Measurements from ENCODE around the gene PNCK. TPM values are rescaled to one million over a fixed set of nuclear protein-coding genes. Genes with fewer than 3 reads are reported as not detected.

Gene PNCK
- total RNA-seq, 2 donors from 2014 or later, result not detected

DNA sequence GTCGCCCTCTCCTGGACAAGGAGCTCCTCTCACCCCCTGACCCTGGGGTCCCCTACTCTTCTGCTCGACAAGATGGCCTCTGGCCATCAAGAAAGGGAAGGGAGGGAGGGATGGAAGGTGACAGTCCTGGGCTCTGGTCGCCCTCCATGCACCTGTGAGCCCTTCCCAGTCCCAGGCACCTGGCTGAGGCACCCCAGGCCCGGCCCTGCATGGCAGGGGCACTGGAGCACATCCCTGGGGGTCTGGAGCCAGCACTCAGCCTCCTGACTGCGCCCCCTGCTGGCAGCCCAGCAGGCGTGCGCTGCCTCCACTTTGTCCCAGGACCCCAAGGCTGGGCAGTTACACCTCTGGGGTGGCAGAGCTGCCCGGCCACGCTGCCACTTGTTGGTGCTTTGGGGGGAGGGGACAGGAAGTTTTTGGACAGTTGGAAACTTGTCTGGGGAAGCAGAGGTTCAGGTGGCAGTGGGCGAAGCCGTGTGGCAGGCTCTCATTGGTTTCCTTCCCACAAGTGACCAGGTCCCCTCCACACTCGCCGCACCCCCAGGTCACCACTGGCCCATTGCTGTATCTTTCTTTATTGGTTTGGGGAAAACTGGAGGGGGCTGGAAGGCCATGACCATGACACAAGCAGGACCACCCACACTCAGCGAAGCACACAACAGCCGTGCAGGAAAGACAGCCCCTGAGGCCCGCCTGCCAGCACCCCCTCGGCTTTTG, 4.3 kb downstream of the PNCK start:
- Mint-ChIP-seq H3K27ac (no peak overlapping the region), H3K4me1 (ENCODE audit: low read depth in 2 of 2) (peaks cover 7 to 16% of the 10 kb centered on the region in 2 donors), H3K27me3 (peaks cover 14 to 27% of the 10 kb centered on the region in 2 donors), H3K9me3 (no peaks in the 10 kb centered on the region), H3K36me3 (no peaks in the 10 kb centered on the region), H3K4me3 (no peak overlapping the region)
- DNase-seq (ENCODE audit: low spot score), result peak; percentile 59
- peak in 1 of 2 donors; percentile 54 for ATAC-seq

DNA sequence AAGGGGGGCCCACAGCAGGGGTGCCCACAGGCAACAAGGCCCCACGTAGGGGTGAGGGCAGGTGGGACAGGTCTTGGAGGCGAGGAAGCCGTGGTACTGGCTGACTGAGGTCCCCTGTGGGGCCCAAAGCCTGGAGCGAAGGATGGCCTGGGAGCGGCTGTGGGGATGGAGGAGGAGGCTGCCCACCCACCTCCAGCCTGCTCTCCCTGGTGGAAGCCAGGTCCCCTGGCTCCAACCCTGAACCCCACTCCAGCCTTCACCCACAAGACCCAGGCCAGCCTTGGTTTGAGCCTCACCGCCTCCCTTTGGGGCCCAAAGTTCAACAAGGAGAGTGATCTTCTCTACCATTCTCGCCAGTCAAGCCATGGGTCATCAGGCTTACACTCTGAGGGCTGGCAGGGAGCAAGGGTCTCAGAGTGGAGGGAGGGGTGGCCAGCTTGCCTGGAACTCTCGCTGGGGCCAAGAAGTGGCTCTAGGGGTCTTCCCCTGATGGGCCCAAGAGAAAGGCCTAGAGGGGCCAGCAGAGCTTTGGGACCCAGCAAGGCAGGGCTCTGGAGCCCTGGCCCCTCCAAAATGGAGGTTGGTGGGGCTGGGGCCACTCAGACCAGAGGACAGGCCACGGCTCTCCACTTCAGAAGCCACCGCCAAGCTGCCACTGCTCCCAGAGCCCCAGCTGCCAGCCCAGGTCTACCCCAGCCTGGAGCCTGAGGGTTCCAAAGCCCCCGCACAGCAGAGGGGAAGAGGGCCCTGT, 5.0 kb downstream of the PNCK start:
- no peak overlapping the region for H3K27ac Mint-ChIP-seq
- H3K4me3 Mint-ChIP-seq, result no peak overlapping the region
- no peaks in the 10 kb centered on the region for H3K36me3 Mint-ChIP-seq
- no peaks in the 10 kb centered on the region for H3K9me3 Mint-ChIP-seq
- DNase-seq (ENCODE audit: low spot score), result peak; percentile 50
- peaks cover 7 to 12% of the 10 kb centered on the region in 2 donors for H3K4me1 Mint-ChIP-seq (ENCODE audit: low read depth in 2 of 2)
- H3K27me3 Mint-ChIP-seq, result peaks cover 8 to 23% of the 10 kb centered on the region in 2 donors
- no peak for ATAC-seq

DNA sequence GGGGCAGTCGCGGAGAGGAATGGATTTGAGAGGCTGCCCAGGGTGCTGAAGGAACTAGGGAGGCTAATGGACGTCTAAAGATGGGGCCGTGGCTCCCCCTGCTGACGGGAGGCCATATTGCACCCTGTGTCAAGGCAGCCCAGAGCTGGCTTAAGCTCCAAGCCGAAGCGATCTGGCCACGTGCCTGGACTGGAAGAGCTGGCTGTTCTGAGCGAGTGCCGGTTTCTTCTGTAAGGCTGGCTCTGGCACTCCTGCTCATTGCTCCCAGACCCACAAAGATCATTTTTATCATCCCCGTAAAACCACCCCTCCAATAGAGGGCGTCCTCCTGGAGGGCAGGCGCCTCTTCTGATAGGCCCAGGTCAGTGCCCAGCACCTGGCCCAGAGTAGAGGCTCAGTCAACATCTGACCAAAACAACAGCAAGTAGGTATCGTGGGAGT, 5.6 kb downstream of the PNCK start:
- H3K4me1 Mint-ChIP-seq (ENCODE audit: low read depth in 2 of 2), result peaks cover 7 to 12% of the 10 kb centered on the region in 2 donors
- ATAC-seq, result peak; percentile 79 to 81
- peak overlapping the region; percentile 47 for H3K4me3 Mint-ChIP-seq
- no peaks in the 10 kb centered on the region for H3K9me3 Mint-ChIP-seq
- peaks cover 6 to 23% of the 10 kb centered on the region in 2 donors for H3K27me3 Mint-ChIP-seq
- H3K36me3 Mint-ChIP-seq, result no peaks in the 10 kb centered on the region
- H3K27ac Mint-ChIP-seq, result peak overlapping the region; percentile 28 to 55
- peak; percentile 79 for DNase-seq (ENCODE audit: low spot score)

DNA sequence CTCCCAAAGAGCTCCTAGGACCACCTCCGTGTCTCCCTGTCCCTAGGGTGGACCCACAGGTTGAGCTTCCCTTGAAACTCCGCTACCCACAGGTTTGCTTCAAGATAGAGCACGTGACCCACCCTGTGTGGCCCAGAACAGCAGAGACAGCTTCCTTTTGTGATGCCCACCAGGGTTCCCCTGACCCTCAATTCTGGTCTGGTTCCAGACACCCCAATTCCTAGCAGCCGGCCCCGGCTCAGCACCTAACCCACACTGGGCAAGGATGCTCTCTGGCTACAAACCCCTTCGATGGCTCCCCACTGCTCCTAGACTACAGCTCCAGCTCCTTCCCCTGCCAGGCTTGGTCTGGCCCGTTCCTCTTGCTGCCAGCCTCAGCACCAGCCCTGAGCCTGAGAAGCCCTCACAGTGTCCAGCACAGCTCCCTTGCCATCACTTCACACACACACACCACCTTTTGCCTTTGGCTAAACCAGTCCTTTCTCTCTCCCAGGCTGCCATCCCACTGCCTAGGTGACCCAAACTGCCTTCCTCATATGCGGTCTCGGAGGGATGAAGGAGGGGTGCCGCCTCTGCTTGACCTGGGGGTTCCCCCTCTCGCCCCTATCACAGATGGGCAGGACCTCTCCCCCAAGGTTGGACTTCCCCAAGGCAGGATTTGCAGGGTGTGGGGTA, 6.2 kb downstream of the PNCK start:
- Mint-ChIP-seq H3K27ac (peak overlapping the region; percentile 28 to 55), H3K9me3 (no peaks in the 10 kb centered on the region), H3K4me3 (peak overlapping the region; percentile 47), H3K27me3 (peaks cover under 1 to 23% of the 10 kb centered on the region in 2 donors), H3K4me1 (ENCODE audit: low read depth in 2 of 2) (peaks cover 7 to 9% of the 10 kb centered on the region in 2 donors), H3K36me3 (no peaks in the 10 kb centered on the region)
- DNase-seq (ENCODE audit: low spot score) (peak; percentile 45), ATAC-seq (peak in 1 of 2 donors; percentile 3)

DNA sequence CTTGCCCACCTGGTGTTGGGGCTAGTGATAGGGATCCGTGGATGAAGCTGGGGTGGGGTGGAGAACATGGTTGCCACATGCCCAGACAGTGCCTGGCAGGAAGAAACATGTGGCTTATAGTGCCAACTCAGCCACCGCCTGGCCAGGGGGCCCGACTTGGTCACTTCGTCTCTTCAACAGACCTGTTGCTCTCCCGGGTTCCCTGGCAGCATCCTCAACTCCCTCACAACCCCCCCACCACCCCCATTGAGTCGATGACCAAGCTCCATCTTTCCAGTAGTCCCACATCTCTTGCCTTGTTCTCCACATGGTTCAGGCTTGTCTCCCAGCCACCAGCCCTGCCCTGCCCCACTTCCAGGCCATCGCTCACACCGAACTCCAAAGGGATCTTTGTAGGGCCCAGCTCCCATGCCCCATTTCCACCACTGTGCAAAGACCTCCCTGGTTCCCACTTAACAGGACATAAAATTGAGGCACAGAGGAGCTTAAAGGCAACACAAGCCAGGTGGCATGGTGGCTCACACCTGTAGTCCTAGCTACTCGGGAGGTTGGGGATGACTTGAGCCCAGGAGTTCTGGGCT, 7.8 kb downstream of the PNCK start:
- H3K36me3 Mint-ChIP-seq, result no peaks in the 10 kb centered on the region
- peak; percentile 22 for DNase-seq (ENCODE audit: low spot score)

DNA sequence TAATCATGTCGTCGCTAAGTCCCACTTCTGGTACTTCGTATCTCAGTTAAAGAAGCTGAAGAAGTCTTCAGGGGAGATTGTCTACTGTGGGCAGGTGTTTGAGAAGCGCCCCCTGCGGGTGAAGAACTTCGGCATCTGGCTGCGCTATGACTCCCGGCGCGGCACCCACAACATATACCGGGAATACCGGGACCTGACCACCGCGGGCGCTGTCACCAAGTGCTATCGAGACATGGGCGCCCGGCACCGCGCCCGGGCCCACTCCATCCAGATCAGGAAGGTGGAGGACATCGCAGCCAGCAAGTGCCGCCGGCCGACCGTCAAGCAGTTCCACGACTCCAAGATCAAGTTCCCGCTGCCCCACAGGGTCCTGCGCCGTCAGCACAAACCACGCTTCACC, 11.3 kb downstream of the PNCK start:
- Mint-ChIP-seq H3K27ac (no peak overlapping the region), H3K4me1 (ENCODE audit: low read depth in 2 of 2) (no peaks in the 10 kb centered on the region), H3K9me3 (no peaks in the 10 kb centered on the region), H3K27me3 (peaks cover 15 to 37% of the 10 kb centered on the region in 2 donors), H3K36me3 (no peaks in the 10 kb centered on the region), H3K4me3 (peak overlapping the region; percentile 38)
- DNase-seq (ENCODE audit: low spot score) (peak; percentile 60), ATAC-seq (no peak)

More for the DNA sequence above, 7.8 kb downstream of the PNCK start:
- Mint-ChIP-seq H3K27ac (no peak overlapping the region), H3K4me3 (no peak overlapping the region), H3K4me1 (ENCODE audit: low read depth in 2 of 2) (peaks cover 7 to 9% of the 10 kb centered on the region in 2 donors), H3K9me3 (no peaks in the 10 kb centered on the region), H3K27me3 (peaks cover 6 to 33% of the 10 kb centered on the region in 2 donors)
- ATAC-seq, result no peak

DNA sequence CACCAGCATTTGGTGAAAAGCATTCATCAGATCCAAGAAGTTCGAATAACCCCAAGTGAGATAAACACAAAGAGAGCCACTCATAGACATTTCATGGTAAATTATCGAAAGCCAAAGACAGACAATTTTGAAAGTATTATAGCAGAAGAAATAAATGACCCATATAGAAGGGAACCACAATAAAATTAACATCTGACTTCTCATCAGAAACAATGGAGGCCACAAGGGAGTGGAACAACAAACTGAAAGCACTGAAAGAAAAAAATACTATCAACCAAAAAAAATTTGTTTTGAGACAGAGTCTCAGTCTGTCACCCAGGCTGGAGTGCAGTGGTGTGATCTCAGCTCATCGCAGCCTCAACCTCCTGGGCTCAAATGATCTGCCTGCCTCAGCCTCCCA, 14.3 kb downstream of the PNCK start:
- Mint-ChIP-seq H3K27ac (no peak overlapping the region), H3K27me3 (peaks cover 15 to 25% of the 10 kb centered on the region in 2 donors), H3K4me3 (no peak overlapping the region), H3K9me3 (no peaks in the 10 kb centered on the region), H3K36me3 (no peaks in the 10 kb centered on the region), H3K4me1 (ENCODE audit: low read depth in 2 of 2) (no peaks in the 10 kb centered on the region)
- ATAC-seq, result no peak
- no peak for DNase-seq (ENCODE audit: low spot score)

DNA sequence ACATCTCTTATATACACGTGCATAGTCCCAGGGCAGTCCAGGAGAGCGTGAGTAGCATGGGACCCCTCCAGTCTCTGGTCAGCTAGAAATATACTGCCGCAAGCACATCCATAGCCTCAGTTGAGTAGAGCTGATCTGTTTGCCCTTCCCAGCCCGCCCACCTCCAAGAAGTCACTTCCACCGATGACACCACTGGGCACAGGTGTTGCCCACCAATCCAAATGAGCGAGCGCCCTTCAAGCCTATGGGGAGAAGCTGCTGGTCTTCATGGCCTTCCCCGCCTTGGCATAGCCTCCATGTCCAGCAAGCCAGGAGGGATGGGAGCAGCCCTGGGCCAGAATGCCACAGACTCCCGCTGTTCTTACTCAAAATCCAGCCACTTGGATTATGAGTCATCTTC, 16.5 kb downstream of the PNCK start:
- Mint-ChIP-seq H3K27ac (no peak overlapping the region), H3K4me3 (no peak overlapping the region), H3K9me3 (no peaks in the 10 kb centered on the region), H3K27me3 (peaks cover 15 to 20% of the 10 kb centered on the region in 2 donors), H3K36me3 (no peaks in the 10 kb centered on the region), H3K4me1 (ENCODE audit: low read depth in 2 of 2) (no peaks in the 10 kb centered on the region)
- DNase-seq (ENCODE audit: low spot score) (no peak), ATAC-seq (peak in 1 of 2 donors; percentile 36)

DNA sequence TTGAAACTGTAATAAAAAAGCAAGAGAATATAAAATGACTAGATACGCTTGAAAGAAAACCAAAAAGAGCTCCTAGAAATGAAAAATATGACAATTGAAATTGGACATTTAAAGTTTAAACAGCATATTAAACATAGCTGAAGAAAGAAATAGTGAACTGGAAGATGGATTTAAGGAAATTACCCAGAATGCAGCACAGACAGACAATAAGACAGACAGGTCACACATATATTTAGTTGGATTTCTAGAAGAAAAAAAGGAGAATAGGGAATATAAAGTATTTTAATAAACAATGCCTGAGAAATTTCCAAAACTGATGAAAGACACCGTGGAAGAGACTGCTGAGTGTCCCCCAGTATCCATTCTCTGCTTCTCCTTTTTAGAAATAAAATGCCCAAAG, 20.1 kb downstream of the PNCK start:
- no peaks in the 10 kb centered on the region for H3K4me1 Mint-ChIP-seq (ENCODE audit: low read depth in 2 of 2)
- ATAC-seq (no peak), DNase-seq (ENCODE audit: low spot score) (no peak)
- no peak overlapping the region for H3K4me3 Mint-ChIP-seq
- H3K36me3 Mint-ChIP-seq, result no peaks in the 10 kb centered on the region
- no peaks in the 10 kb centered on the region for H3K9me3 Mint-ChIP-seq
- peaks cover 0 to 7% of the 10 kb centered on the region in 2 donors for H3K27me3 Mint-ChIP-seq
- no peak overlapping the region for H3K27ac Mint-ChIP-seq

DNA sequence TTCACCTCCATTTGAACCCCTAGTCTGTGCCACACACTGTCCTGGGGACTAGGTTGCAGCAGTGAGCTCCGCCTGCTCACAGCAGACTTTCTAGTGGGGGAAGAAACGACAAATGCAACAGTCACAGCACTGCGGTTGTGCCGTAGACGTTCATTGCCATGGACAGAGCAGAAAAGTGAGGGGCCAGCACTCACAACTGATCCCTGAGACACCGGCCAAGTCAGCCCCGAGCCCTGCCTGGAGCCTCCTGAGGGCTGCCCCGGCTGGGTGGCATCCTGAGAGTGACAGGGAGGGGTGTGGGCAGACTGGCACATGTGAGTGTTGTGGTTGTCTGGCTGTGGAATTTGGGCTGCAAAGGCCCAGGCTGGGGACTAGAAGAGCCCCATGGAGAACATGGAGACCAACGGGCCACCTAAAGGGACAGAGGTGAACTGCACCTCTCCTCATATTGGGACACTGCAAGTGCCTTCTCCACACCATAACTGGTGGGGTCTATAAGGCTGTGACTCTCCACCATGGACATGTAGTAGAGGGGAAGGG, 22.0 kb downstream of the PNCK start:
- Mint-ChIP-seq H3K27me3 (peaks cover 0 to 3% of the 10 kb centered on the region in 2 donors), H3K27ac (no peak overlapping the region), H3K4me1 (ENCODE audit: low read depth in 2 of 2) (no peaks in the 10 kb centered on the region), H3K36me3 (no peaks in the 10 kb centered on the region), H3K4me3 (no peak overlapping the region), H3K9me3 (no peaks in the 10 kb centered on the region)
- DNase-seq (ENCODE audit: low spot score) (no peak), ATAC-seq (no peak)

DNA sequence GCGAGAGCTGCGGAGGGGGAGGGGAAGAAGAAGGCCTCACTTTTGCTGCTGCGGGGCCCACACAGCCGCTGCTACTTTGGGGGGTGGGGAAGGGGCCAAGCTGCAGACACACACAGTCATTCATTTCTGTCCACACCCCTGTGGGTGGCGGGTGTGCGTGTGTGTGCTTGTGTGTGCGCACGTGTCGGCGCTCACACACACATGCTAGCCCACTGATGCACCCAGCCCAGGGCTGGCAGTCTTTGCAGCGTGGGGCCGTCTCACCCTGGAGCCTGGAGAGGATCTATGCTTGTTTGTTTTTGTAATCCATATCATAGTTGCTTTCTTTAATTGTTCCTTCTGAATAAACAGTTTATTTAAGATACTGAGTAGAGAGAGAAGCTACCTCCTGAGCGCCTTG, 22.7 kb downstream of the PNCK start:
- no peaks in the 10 kb centered on the region for H3K9me3 Mint-ChIP-seq
- no peak overlapping the region for H3K4me3 Mint-ChIP-seq
- no peak for ATAC-seq
- peak; percentile 10 for DNase-seq (ENCODE audit: low spot score)
- no peak overlapping the region for H3K27ac Mint-ChIP-seq
- H3K27me3 Mint-ChIP-seq, result peaks cover 3 to 4% of the 10 kb centered on the region in 2 donors
- no peaks in the 10 kb centered on the region for H3K4me1 Mint-ChIP-seq (ENCODE audit: low read depth in 2 of 2)
- no peaks in the 10 kb centered on the region for H3K36me3 Mint-ChIP-seq

DNA sequence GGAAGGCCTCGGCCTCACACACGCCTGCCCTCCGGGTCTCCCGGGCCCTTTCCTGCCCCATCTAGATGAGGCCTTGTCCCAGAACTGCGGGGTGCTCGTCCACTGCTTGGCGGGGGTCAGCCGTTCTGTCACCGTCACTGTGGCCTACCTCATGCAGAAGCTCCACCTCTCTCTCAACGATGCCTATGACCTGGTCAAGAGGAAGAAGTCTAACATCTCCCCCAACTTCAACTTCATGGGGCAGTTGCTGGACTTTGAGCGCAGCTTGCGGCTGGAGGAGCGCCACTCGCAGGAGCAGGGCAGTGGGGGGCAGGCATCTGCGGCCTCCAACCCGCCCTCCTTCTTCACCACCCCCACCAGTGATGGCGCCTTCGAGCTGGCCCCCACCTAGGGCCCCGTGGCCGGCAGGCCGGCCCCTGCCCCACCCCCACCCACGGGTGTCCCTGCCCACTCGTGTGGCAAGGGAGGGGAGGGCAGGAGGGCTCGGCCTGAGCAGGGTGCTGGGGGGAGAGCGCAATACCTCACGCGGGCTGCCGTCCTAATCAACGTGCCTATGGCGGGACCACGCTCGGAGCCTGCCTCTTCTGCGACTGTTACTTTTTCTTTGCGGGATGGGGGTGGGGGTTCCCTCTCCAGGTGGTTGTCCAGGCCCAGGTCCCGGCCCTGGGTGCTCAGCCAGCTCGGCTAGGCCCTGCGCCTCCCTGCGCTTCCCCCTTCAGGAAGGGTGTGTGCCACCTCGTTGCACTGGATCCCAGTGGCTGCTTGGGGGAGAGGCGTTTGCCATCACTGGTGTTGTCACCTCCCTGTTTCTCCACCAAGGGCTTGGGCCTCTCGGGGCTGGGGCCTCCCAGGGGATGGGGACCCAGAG, 23.5 kb downstream of the PNCK start:
- peaks cover 3 to 7% of the 10 kb centered on the region in 2 donors for H3K27me3 Mint-ChIP-seq
- no peaks in the 10 kb centered on the region for H3K9me3 Mint-ChIP-seq
- ATAC-seq, result no peak
- H3K36me3 Mint-ChIP-seq, result no peaks in the 10 kb centered on the region
- DNase-seq (ENCODE audit: low spot score), result peak; percentile 54
- H3K4me3 Mint-ChIP-seq, result no peak overlapping the region
- H3K27ac Mint-ChIP-seq, result no peak overlapping the region
- no peaks in the 10 kb centered on the region for H3K4me1 Mint-ChIP-seq (ENCODE audit: low read depth in 2 of 2)

Data from natural killer cell treated with Interleukin-12 subunit alpha and Interleukin-12 subunit beta and Interleukin-15 and Interleukin-18, amount 100 ng/mL, for 72 hours (primary cell).